Mesothelial cell of epicardium (in vitro differentiated cells): Measurements from ENCODE around the gene IRF8. TPM values are rescaled to one million over a fixed set of nuclear protein-coding genes. Genes with fewer than 3 reads are reported as not detected.

Source experiments
- DNase-seq, 2 experiments: peaks; one replicate each; pipeline ENCODE4 v3.0.0; 2021; ENCODE audit warnings: low spot score in 2 of 2; ENCODE audit not compliant: unreplicated experiment in 2 of 2
- H3K27ac Mint-ChIP-seq: 2 replicates; pipeline ENCODE4 v1.8.0; 2021; ENCODE audit warnings: mixed read lengths
- H3K27me3 Mint-ChIP-seq: 2 replicates; pipeline ENCODE4 v1.8.0; 2021; ENCODE audit warnings: low read depth, mixed read lengths
- H3K36me3 Mint-ChIP-seq: 2 replicates; pipeline ENCODE4 v1.8.0; 2021; ENCODE audit warnings: mixed read lengths
- H3K4me1 Mint-ChIP-seq: 2 replicates; pipeline ENCODE4 v1.8.0; 2021; ENCODE audit warnings: mixed read lengths
- H3K4me3 Mint-ChIP-seq: 2 replicates; pipeline ENCODE4 v1.8.0; 2021; ENCODE audit warnings: mild to moderate bottlenecking, moderate library complexity, mixed read lengths
- H3K9me3 Mint-ChIP-seq: 2 replicates; pipeline ENCODE4 v1.8.0; 2021; ENCODE audit warnings: mixed read lengths
- CTCF ChIP-seq: fragments of 200-600 bp; sonication (generic); IDR thresholded peaks from one replicate; pipeline ENCODE4 v1.5.0; 2021; ENCODE audit warnings: antibody characterized with exemption; ENCODE audit not compliant: unreplicated experiment
- total RNA-seq: library from RNA; stranded (reverse); gene quantifications from 3 replicates; pipeline ENCODE4 v1.2.1, GENCODE V29; 2021

Gene IRF8
- total RNA-seq, 1 donor from 2014 or later, result 5.8 TPM

DNA sequence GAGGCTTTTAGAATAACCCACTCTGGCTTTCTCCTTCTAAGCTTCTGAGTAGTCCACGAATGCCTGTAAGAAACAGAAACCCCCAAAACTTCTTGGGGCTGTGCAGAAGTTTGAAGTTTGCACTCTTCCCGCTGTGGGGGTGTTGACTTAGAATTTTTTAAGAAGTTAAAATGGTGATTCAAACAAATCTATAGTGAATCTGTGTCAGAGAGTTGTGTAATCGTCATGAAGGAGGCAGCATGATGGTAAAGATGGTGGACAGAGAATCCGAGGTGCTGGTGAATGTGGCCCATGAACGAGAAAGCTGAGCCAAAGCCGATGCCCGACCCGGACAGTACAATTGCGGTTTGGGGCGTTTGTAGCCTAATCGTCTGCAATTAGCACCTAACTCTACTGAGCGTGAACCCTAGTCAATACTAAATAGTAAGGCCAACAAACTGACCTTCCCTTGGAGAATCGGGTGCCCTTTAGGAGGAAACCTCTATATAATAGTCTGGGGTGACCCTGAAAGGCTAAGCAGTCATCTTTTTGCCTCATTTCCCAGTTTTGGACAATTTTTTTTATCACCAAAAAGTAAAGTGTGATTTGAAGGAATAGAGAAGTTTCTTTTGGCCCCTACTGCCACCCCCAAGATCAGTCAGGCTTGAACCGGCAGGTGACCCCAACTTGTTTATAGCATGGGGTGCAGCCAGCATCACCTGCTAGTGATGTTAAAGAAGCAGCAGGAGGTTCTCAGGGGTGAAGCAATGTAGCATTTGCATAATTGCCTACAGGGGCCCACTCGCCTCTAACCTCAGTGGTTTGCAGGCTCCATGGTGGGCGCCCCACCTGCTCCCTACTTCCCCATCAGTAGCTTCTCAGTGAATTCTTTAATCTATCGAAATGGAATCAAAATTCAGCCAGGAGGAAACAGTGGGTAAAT, 11.2 kb downstream of the IRF8 start:
- Mint-ChIP-seq H3K9me3 (peaks cover 12% of the 10 kb centered on the region), H3K4me1 (peaks cover 25% of the 10 kb centered on the region), H3K27me3 (peaks cover 7% of the 10 kb centered on the region), H3K27ac (no peak overlapping the region), H3K4me3 (no peak overlapping the region), H3K36me3 (peaks cover 10% of the 10 kb centered on the region)
- TF ChIP-seq CTCF, result no peak
- no peak for DNase-seq

DNA sequence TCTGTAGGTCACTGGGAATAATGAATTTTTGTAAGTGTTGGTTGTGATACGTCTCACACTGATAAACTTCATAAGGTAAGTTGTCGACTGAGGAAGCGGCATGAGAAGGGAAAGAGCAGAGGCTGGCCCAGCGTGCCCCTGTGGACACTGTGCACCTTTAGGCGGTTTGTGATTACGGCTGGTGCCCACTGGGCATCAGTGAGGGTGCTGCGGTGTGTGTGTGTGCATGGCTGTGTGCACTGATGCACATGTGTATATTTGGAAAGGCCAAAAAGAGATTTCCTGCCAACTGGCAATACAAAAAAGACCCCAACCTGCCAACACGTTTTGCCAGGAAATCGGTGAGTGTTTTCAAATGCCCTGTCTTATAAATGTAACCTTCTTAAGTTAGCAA, 11.9 kb downstream of the IRF8 start:
- H3K27me3 Mint-ChIP-seq, result peaks cover 7% of the 10 kb centered on the region
- H3K4me3 Mint-ChIP-seq, result no peak overlapping the region
- peaks cover 25% of the 10 kb centered on the region for H3K4me1 Mint-ChIP-seq
- no peak for DNase-seq
- no peak overlapping the region for H3K27ac Mint-ChIP-seq
- TF ChIP-seq CTCF, result no peak
- H3K36me3 Mint-ChIP-seq, result peaks cover 7% of the 10 kb centered on the region
- peaks cover 8% of the 10 kb centered on the region for H3K9me3 Mint-ChIP-seq

- Mint-ChIP-seq H3K4me1 (peaks cover 25% of the 10 kb centered on the region), H3K27me3 (peaks cover 7% of the 10 kb centered on the region), H3K4me3 (no peak overlapping the region), H3K36me3 (peaks cover 3% of the 10 kb centered on the region), H3K9me3 (peaks cover 4% of the 10 kb centered on the region), H3K27ac (no peak overlapping the region)
- TF ChIP-seq CTCF, result no peak
- DNase-seq, result no peak
These were observed 12.4 kb downstream of the IRF8 start for GRCh38 chr16:85911251-85911930.

- peak overlapping the region; percentile 92 for H3K27ac Mint-ChIP-seq
- peaks cover 7% of the 10 kb centered on the region for H3K27me3 Mint-ChIP-seq
These were observed 13.4 kb downstream of the IRF8 start for GRCh38 chr16:85912211-85912974.

More at GRCh38 chr16:85912211-85912974, 13.4 kb downstream of the IRF8 start:
- Mint-ChIP-seq H3K4me3 (no peak overlapping the region), H3K36me3 (no peaks in the 10 kb centered on the region), H3K4me1 (peaks cover 29% of the 10 kb centered on the region), H3K9me3 (no peaks in the 10 kb centered on the region)
- peak in 1 of 2 experiments; percentile 59 for DNase-seq
- no peak for TF ChIP-seq CTCF
